ENCODE measurements around the gene ZNF654. TPM values are rescaled to one million over a fixed set of nuclear protein-coding genes. Genes with fewer than 3 reads are reported as not detected.

Gene ZNF654
- total RNA-seq, 1 experiment from 2014 or later, result 5.0 TPM

DNA sequence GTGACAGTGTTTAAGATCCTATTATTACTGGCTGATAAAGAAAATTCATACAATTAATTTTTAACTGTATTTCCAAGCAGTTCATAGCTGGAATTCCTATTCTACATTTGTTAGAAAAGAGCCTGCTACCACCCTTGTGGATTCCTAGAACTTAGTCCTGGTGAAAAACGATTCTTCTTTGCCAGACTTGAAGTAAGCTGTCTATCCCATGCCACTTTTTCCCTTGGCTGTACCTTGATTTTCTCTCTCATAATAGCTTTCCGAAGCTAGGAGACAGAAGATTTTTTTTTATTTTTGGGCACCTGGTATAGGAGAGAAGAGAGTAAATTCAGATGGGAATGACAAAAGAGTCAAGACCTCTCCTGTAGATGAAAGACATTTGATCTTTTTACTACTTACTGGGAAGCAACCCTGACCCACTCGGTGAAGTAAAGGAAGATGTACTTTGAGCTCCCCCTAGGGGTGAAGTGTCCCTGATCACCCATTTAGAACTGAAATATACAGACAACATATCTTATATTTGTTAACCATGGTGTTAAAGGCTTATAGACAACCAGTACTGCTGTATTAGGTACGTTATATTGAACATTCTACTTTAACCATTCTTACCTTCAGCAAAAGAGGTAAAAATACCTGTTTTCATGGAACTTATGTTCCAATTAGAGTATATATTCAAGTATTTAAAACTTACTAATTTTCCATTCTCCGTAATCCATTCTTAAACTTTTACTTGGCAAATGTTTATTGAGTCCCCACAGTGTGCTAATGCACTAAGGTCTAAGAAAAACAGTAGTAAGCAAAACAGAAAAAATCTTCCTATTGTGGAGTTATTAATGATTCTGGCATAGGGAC, 54.5 kb downstream of the ZNF654 start:
- H3K9ac ChIP-seq (ENCODE audit: low read length), result no peak overlapping the region
- no peaks in the 10 kb centered on the region for H3K79me2 ChIP-seq (ENCODE audit: low read length)
- no peak overlapping the region for H3K4me3 ChIP-seq (ENCODE audit: low read length)
- no peaks in the 10 kb centered on the region for H3K9me3 ChIP-seq (ENCODE audit: low read length)
- ChIA-PET CTCF (interaction anchor here (0.5 to 1.1 kb wide), 6 partner anchors 59 to 1339 kb away, joined by 3 to 7 read pairs (median 3); no protein-coding TSS in a partner anchor), POLR2A (ENCODE audit: unreplicated experiment) (no interaction called here)
- peak; percentile 86 for DNase-seq
- no peaks in the 10 kb centered on the region for H4K20me1 ChIP-seq (ENCODE audit: low read length)
- no peak overlapping the region for H3K27ac ChIP-seq (ENCODE audit: low read length)
- no peaks in the 10 kb centered on the region for H3K9me2 ChIP-seq (replicated peaks; ENCODE audit: low read length)
- peak; percentile 97 for ATAC-seq
- peaks cover 10% of the 10 kb centered on the region; the same call in 1 of the 2 replicates for H3K36me3 ChIP-seq (ENCODE audit: low read depth, low read length)
- TF ChIP-seq EZH2phosphoT487 (IDR thresholded peaks at IDR 0.05; ENCODE audit: borderline replicate concordance, low read length) (no peak), EZH2 (IDR thresholded peaks at IDR 0.05; ENCODE audit: low read length, unreplicated experiment) (no peak)
- TF ChIP-seq, protein P1, sequence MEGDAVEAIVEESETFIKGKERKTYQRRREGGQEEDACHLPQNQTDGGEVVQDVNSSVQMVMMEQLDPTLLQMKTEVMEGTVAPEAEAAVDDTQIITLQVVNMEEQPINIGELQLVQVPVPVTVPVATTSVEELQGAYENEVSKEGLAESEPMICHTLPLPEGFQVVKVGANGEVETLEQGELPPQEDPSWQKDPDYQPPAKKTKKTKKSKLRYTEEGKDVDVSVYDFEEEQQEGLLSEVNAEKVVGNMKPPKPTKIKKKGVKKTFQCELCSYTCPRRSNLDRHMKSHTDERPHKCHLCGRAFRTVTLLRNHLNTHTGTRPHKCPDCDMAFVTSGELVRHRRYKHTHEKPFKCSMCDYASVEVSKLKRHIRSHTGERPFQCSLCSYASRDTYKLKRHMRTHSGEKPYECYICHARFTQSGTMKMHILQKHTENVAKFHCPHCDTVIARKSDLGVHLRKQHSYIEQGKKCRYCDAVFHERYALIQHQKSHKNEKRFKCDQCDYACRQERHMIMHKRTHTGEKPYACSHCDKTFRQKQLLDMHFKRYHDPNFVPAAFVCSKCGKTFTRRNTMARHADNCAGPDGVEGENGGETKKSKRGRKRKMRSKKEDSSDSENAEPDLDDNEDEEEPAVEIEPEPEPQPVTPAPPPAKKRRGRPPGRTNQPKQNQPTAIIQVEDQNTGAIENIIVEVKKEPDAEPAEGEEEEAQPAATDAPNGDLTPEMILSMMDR (conservative IDR thresholded peaks at IDR 0.05; ENCODE audit: low read depth, low read length), result peak; percentile 93
- no peaks in the 10 kb centered on the region for H3F3A ChIP-seq (ENCODE audit: low read length, unreplicated experiment)
- no peaks in the 10 kb centered on the region for H3K27me3 ChIP-seq (ENCODE audit: low read length)
- no peak overlapping the region for H3K4me2 ChIP-seq (ENCODE audit: low read length)
- BruUV-seq (replicated peaks), result TSS peak; percentile 11
- no peaks in the 10 kb centered on the region for H3K4me1 ChIP-seq (ENCODE audit: insufficient read depth, low read length)
- H2AFZ ChIP-seq (ENCODE audit: low read length), result no peak overlapping the region
- intact Hi-C loops (cut with micrococcal nuclease), result loop anchor here (1.0 to 10.0 kb wide), 4 partner anchors 55 to 849 kb away; no protein-coding TSS in a partner anchor

DNA sequence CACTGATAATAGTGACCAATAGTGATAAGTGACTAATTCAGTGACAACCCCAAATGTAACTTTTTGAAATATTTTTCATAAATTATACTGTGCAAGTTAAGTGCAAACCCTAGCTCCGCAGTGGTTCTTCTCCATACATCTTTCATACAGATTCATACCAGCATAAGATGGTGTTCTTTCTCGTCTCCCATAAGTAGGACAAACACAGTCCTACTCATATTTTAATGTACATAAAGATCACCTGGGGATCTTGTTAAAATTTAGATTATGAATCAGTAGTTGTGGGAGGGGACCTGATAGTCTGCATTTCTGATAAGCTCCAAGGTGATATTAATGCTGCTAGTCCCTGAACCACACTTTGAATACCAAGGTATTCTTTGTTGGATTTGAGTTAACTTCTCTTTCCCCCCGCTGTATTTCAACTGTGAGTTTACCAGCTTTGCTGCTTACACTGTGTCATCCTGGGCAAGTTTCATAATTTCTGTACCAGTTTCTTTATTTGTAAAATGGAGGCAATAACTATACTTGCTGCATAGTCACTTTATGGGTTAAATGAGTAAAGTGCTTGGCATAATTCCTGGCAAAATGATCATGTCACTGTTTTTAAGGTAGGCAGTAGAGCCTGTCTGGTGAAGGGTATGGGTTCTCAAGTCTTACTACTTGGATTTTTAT, 56.0 kb downstream of the ZNF654 start:
- DNase-seq, result no peak
- ChIA-PET CTCF (interaction anchor here (0.7 kb wide), 1 partner anchor 128 kb away, joined by 3 read pairs; no protein-coding TSS in a partner anchor), POLR2A (ENCODE audit: unreplicated experiment) (interaction anchor here (0.6 kb wide), 1 partner anchor 27 kb away, joined by 5 read pairs; no protein-coding TSS in a partner anchor)
- Histone ChIP-seq H3K9me2 (replicated peaks; ENCODE audit: low read length) (no peaks in the 10 kb centered on the region), H3K4me3 (ENCODE audit: low read length) (no peak overlapping the region), H3F3A (ENCODE audit: low read length, unreplicated experiment) (no peaks in the 10 kb centered on the region), H3K36me3 (ENCODE audit: low read depth, low read length) (peaks cover 11% of the 10 kb centered on the region; the same call in 1 of the 2 replicates), H2AFZ (ENCODE audit: low read length) (no peak overlapping the region), H4K20me1 (ENCODE audit: low read length) (no peaks in the 10 kb centered on the region), H3K79me2 (ENCODE audit: low read length) (no peaks in the 10 kb centered on the region), H3K9ac (ENCODE audit: low read length) (no peak overlapping the region), H3K4me1 (ENCODE audit: insufficient read depth, low read length) (no peaks in the 10 kb centered on the region), H3K9me3 (ENCODE audit: low read length) (no peaks in the 10 kb centered on the region), H3K27ac (ENCODE audit: low read length) (no peak overlapping the region), H3K4me2 (ENCODE audit: low read length) (no peak overlapping the region), H3K27me3 (ENCODE audit: low read length) (no peaks in the 10 kb centered on the region)
- ATAC-seq, result no peak
- TF ChIP-seq, protein P1 (conservative IDR thresholded peaks at IDR 0.05; ENCODE audit: low read depth, low read length), result no peak
- TF ChIP-seq EZH2phosphoT487 (IDR thresholded peaks at IDR 0.05; ENCODE audit: borderline replicate concordance, low read length), result no peak
- TF ChIP-seq EZH2 (IDR thresholded peaks at IDR 0.05; ENCODE audit: low read length, unreplicated experiment), result no peak
- intact Hi-C loops (cut with micrococcal nuclease), result loop anchor here (5.0 to 10.0 kb wide), 2 partner anchors 83 to 850 kb away; no protein-coding TSS in a partner anchor
- BruUV-seq (replicated peaks), result no TSS peak

All from PC-3 (cell line).